ENCODE results near the gene HERPUD1.
"Not testable (repeated sequence)": the region's sequence is repeated elsewhere in the genome, so short reads cannot be mapped to it uniquely, and the experiment has no call there.

Gene HERPUD1

GRCh38 chr16:56933828-56934598 is 2.1 kb downstream of the HERPUD1 start:
- in situ Hi-C loops (cut with MboI; ENCODE audit: low sequenced_read_pairs) = no loop called here

GRCh38 chr16:56934599-56935145 is 2.7 kb downstream of the HERPUD1 start:
- in situ Hi-C loops (cut with MboI; ENCODE audit: low sequenced_read_pairs) = not testable (repeated sequence)

GRCh38 chr16:56935201-56935600 is 3.3 kb downstream of the HERPUD1 start:
- in situ Hi-C loops (cut with MboI; ENCODE audit: low sequenced_read_pairs) = no loop called here

- in situ Hi-C loops (cut with MboI; ENCODE audit: low sequenced_read_pairs) = no loop called here
Observed at GRCh38 chr16:56936491-56936890, 4.5 kb downstream of the HERPUD1 start.

- in situ Hi-C loops (cut with MboI; ENCODE audit: low sequenced_read_pairs) = no loop called here
Observed at GRCh38 chr16:56936950-56937349, 5.0 kb downstream of the HERPUD1 start.

- in situ Hi-C loops (cut with MboI; ENCODE audit: low sequenced_read_pairs) = no loop called here
Observed at GRCh38 chr16:56938664-56939513, 6.9 kb downstream of the HERPUD1 start.

GRCh38 chr16:56939801-56940200 is 7.9 kb downstream of the HERPUD1 start:
- in situ Hi-C loops (cut with MboI; ENCODE audit: low sequenced_read_pairs) = loop anchor here (10.0 kb wide), 1 partner anchor 75 kb away; the partner anchor contains the start of gene SLC12A3

- in situ Hi-C loops (cut with MboI; ENCODE audit: low sequenced_read_pairs) = loop anchor here (10.0 kb wide), 1 partner anchor 76 kb away; the partner anchor contains the start of gene SLC12A3
Observed at GRCh38 chr16:56941092-56941491, 9.2 kb downstream of the HERPUD1 start.

GRCh38 chr16:56941856-56942331 is 10.0 kb downstream of the HERPUD1 start:
- in situ Hi-C loops (cut with MboI; ENCODE audit: low sequenced_read_pairs) = loop anchor here (10.0 kb wide), 1 partner anchor 77 kb away; the partner anchor contains the start of gene SLC12A3

- in situ Hi-C loops (cut with MboI; ENCODE audit: low sequenced_read_pairs) = loop anchor here (10.0 kb wide), 1 partner anchor 79 kb away; the partner anchor contains the start of gene SLC12A3
Observed at GRCh38 chr16:56943761-56944375, 11.9 kb downstream of the HERPUD1 start.

GRCh38 chr16:56944954-56945839 is 13.3 kb downstream of the HERPUD1 start:
- in situ Hi-C loops (cut with MboI; ENCODE audit: low sequenced_read_pairs) = loop anchor here (10.0 kb wide), 1 partner anchor 80 kb away; the partner anchor contains the start of gene SLC12A3

- in situ Hi-C loops (cut with MboI; ENCODE audit: low sequenced_read_pairs) = loop anchor here (10.0 kb wide), 1 partner anchor 81 kb away; the partner anchor contains the start of gene SLC12A3
Observed at GRCh38 chr16:56945847-56946527, 14.0 kb downstream of the HERPUD1 start.

GRCh38 chr16:56946767-56947603 is 15.0 kb downstream of the HERPUD1 start:
- in situ Hi-C loops (cut with MboI; ENCODE audit: low sequenced_read_pairs) = loop anchor here (10.0 kb wide), 1 partner anchor 82 kb away; the partner anchor contains the start of gene SLC12A3

GRCh38 chr16:56947604-56947995 is 15.7 kb downstream of the HERPUD1 start:
- in situ Hi-C loops (cut with MboI; ENCODE audit: low sequenced_read_pairs) = loop anchor here (10.0 kb wide), 1 partner anchor 83 kb away; the partner anchor contains the start of gene SLC12A3

- in situ Hi-C loops (cut with MboI; ENCODE audit: low sequenced_read_pairs) = loop anchor here (10.0 kb wide), 1 partner anchor 83 kb away; the partner anchor contains the start of gene SLC12A3
Observed at GRCh38 chr16:56948234-56948633, 16.3 kb downstream of the HERPUD1 start.

GRCh38 chr16:56950051-56950450 is 18.1 kb downstream of the HERPUD1 start:
- in situ Hi-C loops (cut with MboI; ENCODE audit: low sequenced_read_pairs) = loop anchor here (25.0 kb wide), 1 partner anchor 212 kb away; no protein-coding TSS in a partner anchor

- in situ Hi-C loops (cut with MboI; ENCODE audit: low sequenced_read_pairs) = loop anchor here (25.0 kb wide), 1 partner anchor 212 kb away; no protein-coding TSS in a partner anchor
Observed at GRCh38 chr16:56950455-56950854, 18.5 kb downstream of the HERPUD1 start.
